HG03159 (cell line): ENCODE measurements around the gene AGAP9.
"Not testable (repeated sequence)": the region's sequence is repeated elsewhere in the genome, so short reads cannot be mapped to it uniquely, and the experiment has no call there.

Experiments
- ATAC-seq: cut with Tn5 transposase; IDR thresholded peaks from one replicate; pipeline ENCODE4 v1.9.1; 2021; ENCODE audit warnings: mild to moderate bottlenecking, moderate library complexity; ENCODE audit not compliant: unreplicated experiment

Gene AGAP9

DNA sequence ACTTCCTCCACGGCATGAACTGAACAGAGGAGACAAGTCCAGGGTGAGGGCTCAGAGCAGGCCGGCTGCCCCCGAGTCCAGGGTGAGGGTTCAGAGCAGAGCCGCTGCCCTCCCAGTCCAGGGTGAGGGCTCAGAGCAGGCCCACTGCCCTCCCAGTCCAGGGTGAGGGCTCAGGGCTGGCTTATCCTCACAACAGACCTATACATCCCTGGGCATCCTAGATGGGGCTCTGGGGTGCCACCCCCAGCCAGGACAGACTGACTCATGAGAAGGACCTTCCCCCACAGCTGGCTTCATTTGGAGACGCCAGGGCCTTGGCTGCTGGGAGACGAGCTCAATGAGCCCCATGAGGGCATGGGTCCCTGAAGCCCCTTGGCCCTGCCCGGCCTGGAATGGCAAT lies 33.8 kb downstream of the AGAP9 start:
- ATAC-seq: not testable (repeated sequence)

DNA sequence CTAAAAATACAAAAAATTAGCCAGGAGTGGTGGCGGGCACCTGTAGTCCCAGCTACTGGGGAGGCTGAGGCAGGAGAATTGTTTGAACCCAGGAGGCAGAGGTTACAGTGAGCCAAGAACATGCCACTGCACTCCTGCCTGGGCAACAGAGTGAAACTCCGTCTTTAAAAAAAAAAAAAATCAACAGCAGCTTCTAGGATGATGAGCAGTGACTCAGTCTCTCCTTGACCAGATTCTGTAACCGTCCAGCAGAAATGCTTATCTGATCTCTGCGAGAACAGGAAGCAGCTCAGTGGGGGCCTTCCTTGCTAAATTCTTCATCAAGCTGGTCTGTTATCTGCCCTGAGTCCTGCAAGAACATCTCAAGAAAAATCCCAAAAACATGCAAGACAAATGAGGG lies 37.5 kb downstream of the AGAP9 start:
- not testable (repeated sequence) for ATAC-seq

DNA sequence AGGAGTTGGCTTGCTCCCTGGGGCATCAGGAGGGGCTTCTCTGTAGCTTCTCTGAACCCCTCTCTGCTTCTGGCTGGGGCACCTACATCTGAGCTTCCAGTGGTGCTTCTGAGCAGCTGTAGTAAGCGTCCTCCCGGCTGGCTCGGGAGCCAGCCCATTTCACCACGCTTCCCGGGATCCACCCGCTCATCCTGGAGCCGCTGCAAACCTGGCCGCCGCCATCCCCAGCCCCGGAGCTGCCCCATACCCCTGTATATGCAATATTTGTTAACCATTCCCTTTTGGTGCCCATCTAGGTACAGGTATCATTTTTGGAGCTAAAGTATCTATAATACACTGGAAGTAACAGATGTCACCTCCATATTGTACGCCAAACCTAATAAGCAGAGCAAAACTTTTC lies 38.7 kb downstream of the AGAP9 start:
- ATAC-seq: not testable (repeated sequence)

GRCh38 chr10:47483923-47484322 lies 39.5 kb downstream of the AGAP9 start, which contains the start of gene ANXA8:
Gene ANXA8 (minus strand): TSS chr10:47484115. CDS start chr10:47483933, 182 bp downstream.
- ATAC-seq: not testable (repeated sequence)

GRCh38 chr10:47482367-47482766 lies 41.1 kb downstream of the AGAP9 start:
- not testable (repeated sequence) for ATAC-seq

GRCh38 chr10:47481768-47482181 lies 41.7 kb downstream of the AGAP9 start:
- not testable (repeated sequence) for ATAC-seq

- ATAC-seq: not testable (repeated sequence)
Measured at GRCh38 chr10:47481182-47481766, 42.2 kb downstream of the AGAP9 start.

DNA sequence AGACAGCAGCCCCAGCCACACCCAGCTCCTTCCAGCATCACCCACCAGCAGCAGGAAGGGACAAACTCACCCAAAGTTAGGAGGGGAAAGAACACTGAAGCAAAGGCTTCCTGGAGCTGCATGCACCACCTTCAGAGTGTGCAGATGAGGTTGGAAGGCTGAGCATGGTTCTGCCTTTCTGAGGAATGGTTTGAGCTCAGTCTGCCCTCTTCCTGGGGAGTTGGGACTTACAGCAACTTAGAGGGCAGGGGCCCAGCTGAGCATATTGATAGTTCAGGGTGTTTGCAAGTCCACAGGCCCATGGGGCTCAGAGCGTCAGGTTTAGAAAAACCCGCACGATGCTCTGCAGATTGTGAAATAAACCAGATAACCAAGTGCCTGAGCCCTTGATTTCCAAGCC lies 43.3 kb downstream of the AGAP9 start:
- ATAC-seq: not testable (repeated sequence)

- ATAC-seq: not testable (repeated sequence)
Measured at GRCh38 chr10:47478114-47478513, 45.3 kb downstream of the AGAP9 start.

DNA sequence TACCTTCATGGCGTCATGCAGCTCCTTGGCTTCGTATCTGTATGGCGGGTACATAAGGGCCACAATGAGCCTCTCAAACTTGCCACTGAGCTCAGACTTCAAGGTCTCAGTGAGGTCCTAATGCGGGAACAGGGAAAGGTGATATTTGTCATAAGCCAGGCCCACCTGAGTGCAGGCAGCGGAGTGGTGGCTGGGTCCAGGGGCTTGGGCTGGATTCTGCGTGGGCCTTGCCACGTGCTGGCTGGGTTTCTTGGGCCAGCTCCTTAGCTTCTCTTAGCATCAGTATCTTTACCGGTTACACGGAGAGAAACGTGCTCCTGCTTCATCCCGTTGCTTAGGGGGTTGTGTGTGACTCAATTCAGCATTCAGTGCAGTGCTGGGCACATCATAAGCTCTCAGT lies 46.4 kb downstream of the AGAP9 start:
- not testable (repeated sequence) for ATAC-seq

GRCh38 chr10:47475101-47475500 lies 48.3 kb downstream of the AGAP9 start:
- ATAC-seq: not testable (repeated sequence)

DNA sequence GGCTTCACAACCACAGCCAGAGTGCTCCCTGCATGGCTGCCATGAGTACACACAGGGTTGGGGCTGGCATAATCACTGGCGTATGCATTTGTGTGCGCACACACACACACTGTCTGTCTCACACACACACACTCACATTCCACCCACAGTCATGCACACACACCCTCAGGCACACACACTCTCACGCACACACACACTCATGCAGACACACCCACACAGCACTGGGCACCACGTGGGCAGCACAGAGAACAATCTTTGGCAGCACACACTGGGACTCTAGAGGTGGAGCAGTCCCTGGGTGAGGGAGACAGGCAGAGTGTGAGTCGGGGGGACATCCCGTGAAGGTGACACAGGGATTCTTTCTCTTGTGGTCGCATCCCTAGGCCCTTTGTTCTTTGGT lies 49.9 kb downstream of the AGAP9 start:
- not testable (repeated sequence) for ATAC-seq

DNA sequence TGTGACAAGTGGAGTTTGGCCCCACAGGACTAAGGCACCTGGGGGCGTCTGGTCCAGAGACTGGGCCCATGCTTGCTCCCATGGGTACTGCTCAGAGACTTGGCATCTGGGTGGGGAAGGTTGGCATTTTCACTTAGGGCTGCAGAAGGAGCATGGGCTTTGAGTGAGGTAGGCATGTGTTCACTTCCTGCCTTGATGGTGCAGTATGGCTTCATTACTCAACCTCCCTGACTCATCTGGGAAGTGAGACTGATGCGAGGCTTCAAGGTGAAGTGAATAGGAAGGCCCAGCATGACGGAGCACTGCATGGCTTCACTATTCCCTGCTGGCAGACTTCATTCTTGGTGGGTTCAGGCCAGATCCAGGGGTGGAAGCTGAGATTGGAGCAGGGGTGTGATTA lies 50.8 kb downstream of the AGAP9 start:
- ATAC-seq: peak; percentile 63

- not testable (repeated sequence) for ATAC-seq
Measured at GRCh38 chr10:47472072-47472471, 51.4 kb downstream of the AGAP9 start.

DNA sequence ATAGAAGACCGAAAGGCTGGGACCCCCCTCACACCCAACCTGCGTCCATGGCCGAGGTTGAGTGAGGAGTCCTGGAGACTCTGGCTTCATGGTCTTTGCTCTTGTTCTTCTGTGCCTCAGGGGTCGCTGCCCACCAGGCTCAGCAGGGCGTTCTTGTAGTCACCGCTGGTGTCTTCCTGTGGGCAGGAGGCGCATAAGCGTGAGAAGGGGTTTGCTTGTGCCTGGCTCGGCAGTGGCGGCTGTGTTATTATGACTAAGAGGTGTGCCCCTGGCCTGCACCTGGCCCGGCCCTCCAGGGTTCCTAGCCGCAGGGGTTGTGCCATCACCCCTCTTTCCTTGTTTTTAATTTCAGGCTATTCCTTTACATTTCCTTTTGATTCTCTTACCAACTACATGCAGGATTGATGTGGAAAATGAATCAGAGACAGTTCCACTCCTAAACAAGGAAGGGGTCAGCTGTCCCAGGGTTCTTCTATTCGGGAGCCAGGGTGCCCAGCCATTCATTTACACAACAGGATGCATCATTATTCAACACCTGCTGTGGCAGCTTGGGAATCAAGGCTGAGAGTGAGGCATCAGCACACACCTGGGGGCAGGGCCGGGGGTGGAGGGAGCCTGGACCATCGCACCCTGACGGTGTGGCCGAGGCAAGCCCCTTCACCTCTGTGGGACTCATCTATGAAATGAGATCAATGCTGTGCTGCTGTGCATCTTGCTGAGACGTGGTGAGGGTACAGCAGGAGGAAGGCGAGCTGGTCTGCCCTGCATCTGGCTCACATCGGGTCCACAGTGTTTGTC lies 54.5 kb downstream of the AGAP9 start:
- not testable (repeated sequence) for ATAC-seq

GRCh38 chr10:47467957-47468356 lies 55.5 kb downstream of the AGAP9 start:
- ATAC-seq: not testable (repeated sequence)

- ATAC-seq: not testable (repeated sequence)
Measured at GRCh38 chr10:47467458-47467857, 56.0 kb downstream of the AGAP9 start.

- ATAC-seq: not testable (repeated sequence)
Measured at GRCh38 chr10:47465216-47465917, 58.1 kb downstream of the AGAP9 start.

- ATAC-seq: not testable (repeated sequence)
Measured at GRCh38 chr10:47462577-47463358, 60.7 kb downstream of the AGAP9 start.

DNA sequence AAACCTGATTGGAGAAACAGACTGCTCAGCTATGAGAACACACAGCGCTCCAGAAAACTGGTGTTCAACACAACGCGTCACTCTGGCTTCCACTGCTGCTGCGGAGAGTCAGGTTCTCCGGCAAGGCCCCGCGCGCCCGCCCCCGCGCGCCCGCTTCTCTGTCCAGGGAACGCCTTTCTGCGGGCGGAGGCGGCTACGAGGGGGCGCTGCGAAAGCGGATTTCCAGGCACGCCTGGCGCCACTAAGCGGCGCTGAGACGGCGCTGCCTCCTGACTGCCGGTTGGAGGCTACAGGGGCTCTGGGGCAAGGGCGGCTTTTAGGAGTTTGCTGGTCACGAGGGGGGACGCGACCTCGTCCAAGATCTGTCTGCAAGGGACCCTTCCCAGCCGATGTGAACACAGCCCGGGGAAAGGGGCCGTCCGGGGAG lies 62.2 kb downstream of the AGAP9 start:
- ATAC-seq: peak; percentile 74
